GM23338 (cell line): ENCODE results near the gene RAC2. TPM values are rescaled to one million over a fixed set of nuclear protein-coding genes. Genes with fewer than 3 reads are reported as not detected.

Experiments
- ATAC-seq: fragments of 200-7000 bp; cut with Tn5 transposase; 3 replicates; pipeline ENCODE4 v1.9.1; 2020
- DNase-seq: peaks from one replicate; pipeline ENCODE4 v3.0.0-alpha.2; 2015; ENCODE audit warnings: low spot score
- H2AFZ ChIP-seq: fragments of 200-600 bp; sonication (generic); 2 replicates; pipeline ENCODE4 v1.8.0; 2016; ENCODE audit warnings: antibody characterized with exemption, mild to moderate bottlenecking, moderate library complexity
- H3F3A ChIP-seq: fragments of 200-600 bp; sonication (generic); replicated peaks from 2 replicates; pipeline ENCODE4 v1.8.0; 2017; ENCODE audit warnings: antibody characterized with exemption, mixed run types, low read depth
- H3K27ac ChIP-seq: fragments of 200-600 bp; sonication (generic); 2 replicates; pipeline ENCODE4 v1.6.1; 2016; ENCODE audit warnings: low read depth
- H3K27me3 ChIP-seq: fragments of 200-600 bp; sonication (generic); 2 replicates; pipeline ENCODE4 v1.8.0; 2016; ENCODE audit warnings: mild to moderate bottlenecking, mixed run types, moderate library complexity; ENCODE audit not compliant: insufficient read depth
- H3K36me3 ChIP-seq: fragments of 200-600 bp; sonication (generic); 2 replicates; pipeline ENCODE4 v1.8.0; 2016; ENCODE audit warnings: mild to moderate bottlenecking; ENCODE audit not compliant: insufficient read depth
- H3K4me1 ChIP-seq: fragments of 200-600 bp; sonication (generic); 2 replicates; pipeline ENCODE4 v1.8.0; 2016; ENCODE audit warnings: mild to moderate bottlenecking, moderate library complexity; ENCODE audit not compliant: insufficient read depth
- H3K4me2 ChIP-seq: fragments of 200-600 bp; sonication (generic); 2 replicates; pipeline ENCODE4 v1.7.1; 2017; ENCODE audit warnings: mixed run types
- H3K4me3 ChIP-seq: fragments of 200-600 bp; sonication (generic); 2 replicates; pipeline ENCODE4 v1.6.1; 2016; ENCODE audit warnings: mixed run types
- H3K79me2 ChIP-seq: fragments of 200-600 bp; sonication (generic); replicated peaks from 2 replicates; pipeline ENCODE4 v1.8.0; 2017; ENCODE audit warnings: mild to moderate bottlenecking; ENCODE audit not compliant: insufficient read depth
- H3K9me2 ChIP-seq: fragments of 200-600 bp; sonication (generic); 2 replicates; pipeline ENCODE4 v1.8.0; 2017; ENCODE audit not compliant: insufficient read depth
- H4K20me1 ChIP-seq: fragments of 200-600 bp; sonication (generic); replicated peaks from 2 replicates; pipeline ENCODE4 v1.8.0; 2017; ENCODE audit warnings: mild to moderate bottlenecking; ENCODE audit not compliant: insufficient read depth
- H3K27ac Mint-ChIP-seq: 2 replicates; pipeline ENCODE4 v1.8.0; 2020; ENCODE audit warnings: inconsistent platforms, mild to moderate bottlenecking, moderate library complexity, mixed read lengths
- H3K27me3 Mint-ChIP-seq: 3 replicates; pipeline ENCODE4 v1.8.0; 2022; ENCODE audit warnings: low read depth, mild to moderate bottlenecking, moderate library complexity, mixed read lengths, inconsistent platforms; ENCODE audit not compliant: insufficient read depth, poor library complexity
- H3K36me3 Mint-ChIP-seq: 3 replicates; pipeline ENCODE4 v1.8.0; 2021; ENCODE audit warnings: low read depth, mild to moderate bottlenecking, inconsistent platforms, moderate library complexity, mixed read lengths
- H3K4me1 Mint-ChIP-seq: 3 replicates; pipeline ENCODE4 v1.8.0; 2020; ENCODE audit warnings: mild to moderate bottlenecking, inconsistent platforms, mixed read lengths
- H3K4me3 Mint-ChIP-seq: 3 replicates; pipeline ENCODE4 v1.8.0; 2021; ENCODE audit warnings: moderate library complexity, mild to moderate bottlenecking, inconsistent platforms, mixed read lengths
- H3K9me3 Mint-ChIP-seq: 3 replicates; pipeline ENCODE4 v1.8.0; 2020; ENCODE audit warnings: moderate library complexity, mild to moderate bottlenecking, inconsistent platforms, mixed read lengths
- CTCF ChIP-seq, 2 experiments: fragments of 200-600 bp in 1 of 2; sonication (generic) in 1 of 2; conservative IDR thresholded peaks; 2 replicates each; pipeline versions ENCODE4 v1.5.1 to v1.6.1; 2016 to 2017; ENCODE audit warnings: antibody characterized with exemption in 2 of 2, low read depth in 2 of 2, mild to moderate bottlenecking in 2 of 2, moderate library complexity in 1 of 2
- ETS1 ChIP-seq: IDR thresholded peaks from 2 replicates; pipeline ENCODE4 v1.6.1; 2016; ENCODE audit warnings: antibody characterized with exemption
- EZH2phosphoT487 ChIP-seq: fragments of 200-600 bp; sonication (generic); IDR thresholded peaks from one replicate; pipeline ENCODE4 v1.8.1; 2018; ENCODE audit warnings: antibody characterized with exemption; ENCODE audit not compliant: unreplicated experiment
- JUNB ChIP-seq: IDR thresholded peaks from one replicate; pipeline ENCODE4 v1.6.1; 2016; ENCODE audit warnings: antibody characterized with exemption; ENCODE audit not compliant: unreplicated experiment
- NANOG ChIP-seq: IDR thresholded peaks from 2 replicates; pipeline ENCODE4 v1.6.1; 2016; ENCODE audit warnings: antibody characterized with exemption, borderline replicate concordance
- POLR2AphosphoS5 ChIP-seq: IDR thresholded peaks from 2 replicates; pipeline ENCODE4 v1.6.1; 2016; ENCODE audit warnings: antibody characterized with exemption, low read depth
- STAT1 ChIP-seq: IDR thresholded peaks from one replicate; pipeline ENCODE4 v1.6.1; 2016; ENCODE audit warnings: antibody characterized with exemption; ENCODE audit not compliant: unreplicated experiment
- ZNF114 ChIP-seq: fragments of 250-450 bp; sonication (Bioruptor Pico); IDR thresholded peaks from 2 replicates; pipeline ENCODE4 v1.5.0; 2020; ENCODE audit warnings: mild to moderate bottlenecking, moderate library complexity
- ZNF331 ChIP-seq: fragments of 250-450 bp; sonication (Bioruptor Pico); IDR thresholded peaks from 2 replicates; pipeline ENCODE4 v1.5.0; 2020; ENCODE audit warnings: low read depth, mild to moderate bottlenecking, moderate library complexity
- polyA plus RNA-seq: library from polyadenylated mRNA; unstranded; fragments of >200 nt; fragmentation: Nextera tagmentation; extraction: Ambion mirVana; gene quantifications from 2 replicates; pipeline ENCODE4 v1.2.1, GENCODE V29; 2016
- total RNA-seq: library from RNA; depleted of rRNA; stranded (reverse); fragments of >200 nt; shearing (Covaris generic); gene quantifications from 2 replicates; pipeline ENCODE4 v1.2.3, GENCODE V29; 2014
- TF ChIP-seq, protein P1 (sequence below): fragments of 250-450 bp; sonication (Bioruptor Pico); IDR thresholded peaks from 2 replicates; pipeline ENCODE4 v1.5.0; 2020; ENCODE audit warnings: mild to moderate bottlenecking, moderate library complexity

Gene RAC2
- total and polyA plus RNA-seq, 2 experiments from 2014 or later = 2.4 to 2.7 TPM

- TF ChIP-seq, protein P1, sequence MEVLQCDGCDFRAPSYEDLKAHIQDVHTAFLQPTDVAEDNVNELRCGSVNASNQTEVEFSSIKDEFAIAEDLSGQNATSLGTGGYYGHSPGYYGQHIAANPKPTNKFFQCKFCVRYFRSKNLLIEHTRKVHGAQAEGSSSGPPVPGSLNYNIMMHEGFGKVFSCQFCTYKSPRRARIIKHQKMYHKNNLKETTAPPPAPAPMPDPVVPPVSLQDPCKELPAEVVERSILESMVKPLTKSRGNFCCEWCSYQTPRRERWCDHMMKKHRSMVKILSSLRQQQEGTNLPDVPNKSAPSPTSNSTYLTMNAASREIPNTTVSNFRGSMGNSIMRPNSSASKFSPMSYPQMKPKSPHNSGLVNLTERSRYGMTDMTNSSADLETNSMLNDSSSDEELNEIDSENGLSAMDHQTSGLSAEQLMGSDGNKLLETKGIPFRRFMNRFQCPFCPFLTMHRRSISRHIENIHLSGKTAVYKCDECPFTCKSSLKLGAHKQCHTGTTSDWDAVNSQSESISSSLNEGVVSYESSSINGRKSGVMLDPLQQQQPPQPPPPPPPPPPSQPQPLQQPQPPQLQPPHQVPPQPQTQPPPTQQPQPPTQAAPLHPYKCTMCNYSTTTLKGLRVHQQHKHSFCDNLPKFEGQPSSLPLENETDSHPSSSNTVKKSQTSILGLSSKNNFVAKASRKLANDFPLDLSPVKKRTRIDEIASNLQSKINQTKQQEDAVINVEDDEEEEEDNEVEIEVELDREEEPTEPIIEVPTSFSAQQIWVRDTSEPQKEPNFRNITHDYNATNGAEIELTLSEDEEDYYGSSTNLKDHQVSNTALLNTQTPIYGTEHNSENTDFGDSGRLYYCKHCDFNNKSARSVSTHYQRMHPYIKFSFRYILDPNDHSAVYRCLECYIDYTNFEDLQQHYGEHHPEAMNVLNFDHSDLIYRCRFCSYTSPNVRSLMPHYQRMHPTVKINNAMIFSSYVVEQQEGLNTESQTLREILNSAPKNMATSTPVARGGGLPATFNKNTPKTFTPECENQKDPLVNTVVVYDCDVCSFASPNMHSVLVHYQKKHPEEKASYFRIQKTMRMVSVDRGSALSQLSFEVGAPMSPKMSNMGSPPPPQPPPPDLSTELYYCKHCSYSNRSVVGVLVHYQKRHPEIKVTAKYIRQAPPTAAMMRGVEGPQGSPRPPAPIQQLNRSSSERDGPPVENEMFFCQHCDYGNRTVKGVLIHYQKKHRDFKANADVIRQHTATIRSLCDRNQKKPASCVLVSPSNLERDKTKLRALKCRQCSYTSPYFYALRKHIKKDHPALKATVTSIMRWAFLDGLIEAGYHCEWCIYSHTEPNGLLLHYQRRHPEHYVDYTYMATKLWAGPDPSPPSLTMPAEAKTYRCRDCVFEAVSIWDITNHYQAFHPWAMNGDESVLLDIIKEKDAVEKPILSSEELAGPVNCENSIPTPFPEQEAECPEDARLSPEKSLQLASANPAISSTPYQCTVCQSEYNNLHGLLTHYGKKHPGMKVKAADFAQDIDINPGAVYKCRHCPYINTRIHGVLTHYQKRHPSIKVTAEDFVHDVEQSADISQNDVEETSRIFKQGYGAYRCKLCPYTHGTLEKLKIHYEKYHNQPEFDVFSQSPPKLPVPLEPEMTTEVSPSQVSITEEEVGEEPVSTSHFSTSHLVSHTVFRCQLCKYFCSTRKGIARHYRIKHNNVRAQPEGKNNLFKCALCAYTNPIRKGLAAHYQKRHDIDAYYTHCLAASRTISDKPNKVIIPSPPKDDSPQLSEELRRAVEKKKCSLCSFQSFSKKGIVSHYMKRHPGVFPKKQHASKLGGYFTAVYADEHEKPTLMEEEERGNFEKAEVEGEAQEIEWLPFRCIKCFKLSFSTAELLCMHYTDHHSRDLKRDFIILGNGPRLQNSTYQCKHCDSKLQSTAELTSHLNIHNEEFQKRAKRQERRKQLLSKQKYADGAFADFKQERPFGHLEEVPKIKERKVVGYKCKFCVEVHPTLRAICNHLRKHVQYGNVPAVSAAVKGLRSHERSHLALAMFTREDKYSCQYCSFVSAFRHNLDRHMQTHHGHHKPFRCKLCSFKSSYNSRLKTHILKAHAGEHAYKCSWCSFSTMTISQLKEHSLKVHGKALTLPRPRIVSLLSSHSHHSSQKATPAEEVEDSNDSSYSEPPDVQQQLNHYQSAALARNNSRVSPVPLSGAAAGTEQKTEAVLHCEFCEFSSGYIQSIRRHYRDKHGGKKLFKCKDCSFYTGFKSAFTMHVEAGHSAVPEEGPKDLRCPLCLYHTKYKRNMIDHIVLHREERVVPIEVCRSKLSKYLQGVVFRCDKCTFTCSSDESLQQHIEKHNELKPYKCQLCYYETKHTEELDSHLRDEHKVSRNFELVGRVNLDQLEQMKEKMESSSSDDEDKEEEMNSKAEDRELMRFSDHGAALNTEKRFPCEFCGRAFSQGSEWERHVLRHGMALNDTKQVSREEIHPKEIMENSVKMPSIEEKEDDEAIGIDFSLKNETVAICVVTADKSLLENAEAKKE (CRISPR knock-in tag) = no peak
- TF ChIP-seq STAT1 = no peak
- TF ChIP-seq ETS1 = no peak
Measured at GRCh38 chr22:37210041-37210803, 33.8 kb downstream of the RAC2 start (continued).

DNA sequence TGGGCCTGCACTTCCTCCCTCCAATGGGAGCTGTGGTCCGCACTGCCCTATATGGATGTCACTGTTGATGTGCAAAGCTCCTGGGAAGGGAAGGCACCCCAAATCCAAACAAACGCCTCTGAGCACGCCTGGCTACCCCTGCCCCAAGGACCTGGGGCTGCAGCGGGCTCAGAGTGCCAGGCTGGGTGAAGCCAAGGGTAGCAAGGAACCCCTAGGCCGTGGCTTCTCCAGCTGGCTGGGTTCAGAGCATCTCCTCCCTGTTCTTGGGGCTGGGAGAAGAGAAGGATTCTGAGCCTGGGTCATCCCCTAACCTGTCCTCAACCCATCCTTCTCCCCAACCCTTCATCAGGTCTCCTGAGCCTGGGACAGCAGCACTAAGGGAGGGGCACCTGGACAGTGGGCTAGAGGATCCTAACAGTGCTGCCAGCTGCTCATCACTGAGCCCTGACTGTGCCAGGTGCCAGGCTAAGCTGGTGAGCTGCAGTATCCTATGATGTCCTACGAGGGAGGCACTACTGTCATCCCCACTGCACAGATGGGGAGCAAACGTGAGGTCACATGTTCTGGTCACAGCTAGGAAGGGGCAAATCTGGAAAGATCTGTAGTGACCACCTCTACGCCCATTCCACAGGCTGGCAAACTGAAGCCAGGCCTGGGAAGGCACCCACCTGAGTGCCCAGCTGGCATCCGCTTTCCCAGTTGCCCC, 34.8 kb downstream of the RAC2 start:
- no peak overlapping the region for H3K27ac ChIP-seq
- no peaks in the 10 kb centered on the region for H3K36me3 Mint-ChIP-seq
- H3K4me3 Mint-ChIP-seq = no peak overlapping the region
- H3K27me3 ChIP-seq = no peaks in the 10 kb centered on the region
- DNase-seq (no peak), ATAC-seq (no peak)
- H3K9me3 Mint-ChIP-seq = no peaks in the 10 kb centered on the region
- no peak overlapping the region for H3K27ac Mint-ChIP-seq
- peaks cover 17% of the 10 kb centered on the region for H3K27me3 Mint-ChIP-seq
- H3F3A ChIP-seq = no peaks in the 10 kb centered on the region
- H3K36me3 ChIP-seq = no peaks in the 10 kb centered on the region
- no peaks in the 10 kb centered on the region for H3K9me2 ChIP-seq
- H2AFZ ChIP-seq = no peak overlapping the region
- H4K20me1 ChIP-seq = no peaks in the 10 kb centered on the region
- H3K4me3 ChIP-seq = no peak overlapping the region
- no peak overlapping the region for H3K4me2 ChIP-seq
- no peaks in the 10 kb centered on the region for H3K79me2 ChIP-seq
- H3K4me1 Mint-ChIP-seq = peaks cover 11% of the 10 kb centered on the region
- peaks cover 11% of the 10 kb centered on the region; the same call in 1 of the 2 replicates for H3K4me1 ChIP-seq
- TF ChIP-seq JUNB (no peak), POLR2AphosphoS5 (no peak), NANOG (no peak), STAT1 (no peak), ZNF331 (CRISPR knock-in tag) (no peak), EZH2phosphoT487 (no peak), CTCF (conservative IDR thresholded peaks at IDR 0.05; ENCODE audit: low read depth in 2 of 2) (no peak), ETS1 (no peak), ZNF114 (CRISPR knock-in tag) (no peak)
